H9 (cell line): Measurements from ENCODE around the gene PLEKHG5. TPM values are rescaled to one million over a fixed set of nuclear protein-coding genes. Genes with fewer than 3 reads are reported as not detected.

Source experiments
- DNase-seq: peaks from one replicate; pipeline ENCODE4 v3.0.0-alpha.2; 2017
- H2AFZ ChIP-seq: one replicate; pipeline ENCODE4 v1.6.1; 2013; ENCODE audit warnings: mild to moderate bottlenecking, low read length, control low read depth, moderate library complexity
- H2AK5ac ChIP-seq: 2 replicates; pipeline ENCODE4 v1.6.1; 2013; ENCODE audit warnings: low read length, control low read depth, mixed read lengths; ENCODE audit not compliant: insufficient read length
- H2BK120ac ChIP-seq: one replicate; pipeline ENCODE4 v1.6.1; 2013; ENCODE audit warnings: low read depth, mild to moderate bottlenecking, low read length, control low read depth, inconsistent platforms; ENCODE audit not compliant: poor library complexity, severe bottlenecking
- H2BK12ac ChIP-seq: 2 replicates; pipeline ENCODE4 v1.6.1; 2013; ENCODE audit warnings: low read length, control low read depth, mixed read lengths, low read depth; ENCODE audit not compliant: insufficient read length
- H2BK15ac ChIP-seq: 2 replicates; pipeline ENCODE4 v1.6.1; 2013; ENCODE audit warnings: low read depth, low read length, control low read depth
- H2BK20ac ChIP-seq: one replicate; pipeline ENCODE4 v1.6.1; 2013; ENCODE audit warnings: low read depth, mild to moderate bottlenecking, low read length, control low read depth, inconsistent platforms; ENCODE audit not compliant: poor library complexity, severe bottlenecking
- H2BK5ac ChIP-seq: 2 replicates; pipeline ENCODE4 v1.6.1; 2013; ENCODE audit warnings: low read length, control low read depth, mixed read lengths; ENCODE audit not compliant: insufficient read length
- H3K14ac ChIP-seq: 2 replicates; pipeline ENCODE4 v1.6.1; 2013; ENCODE audit warnings: low read length, control low read depth; ENCODE audit not compliant: insufficient read depth
- H3K18ac ChIP-seq: 2 replicates; pipeline ENCODE4 v1.6.1; 2013; ENCODE audit warnings: low read depth, mild to moderate bottlenecking, mixed read lengths, low read length, control low read depth; ENCODE audit not compliant: insufficient read length
- H3K23ac ChIP-seq: 2 replicates; pipeline ENCODE4 v1.6.1; 2013; ENCODE audit warnings: low read length, control low read depth, mixed read lengths, low read depth; ENCODE audit not compliant: insufficient read length
- H3K23me2 ChIP-seq: 2 replicates; pipeline ENCODE4 v1.6.1; 2013; ENCODE audit warnings: low read depth, mild to moderate bottlenecking, mixed read lengths, low read length, control low read depth; ENCODE audit not compliant: insufficient read length, poor library complexity, severe bottlenecking
- H3K27ac ChIP-seq: 2 replicates; pipeline ENCODE4 v1.5.1; 2013; ENCODE audit warnings: low read length, control low read depth, mixed read lengths, low read depth; ENCODE audit not compliant: insufficient read length
- H3K27me3 ChIP-seq: 2 replicates; pipeline ENCODE4 v1.6.1; 2013; ENCODE audit warnings: low read length, control low read depth, inconsistent platforms; ENCODE audit not compliant: insufficient read depth
- H3K4ac ChIP-seq: 2 replicates; pipeline ENCODE4 v1.6.1; 2013; ENCODE audit warnings: low read depth, mild to moderate bottlenecking, control low read depth, inconsistent platforms, low read length, moderate library complexity
- H3K4me1 ChIP-seq: 2 replicates; pipeline ENCODE4 v1.6.1; 2013; ENCODE audit warnings: low read length, control low read depth, inconsistent platforms; ENCODE audit not compliant: insufficient read depth
- H3K4me2 ChIP-seq: 2 replicates; pipeline ENCODE4 v1.6.1; 2013; ENCODE audit warnings: low read length, control low read depth, mixed read lengths; ENCODE audit not compliant: insufficient read length, insufficient read depth
- H3K56ac ChIP-seq: 2 replicates; pipeline ENCODE4 v1.6.1; 2013; ENCODE audit warnings: low read depth, mild to moderate bottlenecking, mixed read lengths, low read length, control low read depth; ENCODE audit not compliant: insufficient read length
- H3K79me1 ChIP-seq: 2 replicates; pipeline ENCODE4 v1.6.1; 2013; ENCODE audit warnings: low read depth, mild to moderate bottlenecking, moderate library complexity, low read length, control low read depth, inconsistent platforms; ENCODE audit not compliant: insufficient read depth, poor library complexity, severe bottlenecking
- H3K79me2 ChIP-seq: 2 replicates; pipeline ENCODE4 v1.6.1; 2013; ENCODE audit warnings: low read length, control low read depth, inconsistent platforms; ENCODE audit not compliant: insufficient read depth
- H3K9ac ChIP-seq: 2 replicates; pipeline ENCODE4 v1.6.1; 2013; ENCODE audit warnings: low read length, control low read depth, mixed read lengths; ENCODE audit not compliant: insufficient read length; ENCODE audit errors: extremely low read depth
- H3K9me3 ChIP-seq: one replicate; pipeline ENCODE4 v1.6.1; 2013; ENCODE audit warnings: low read depth, low read length, inconsistent platforms; ENCODE audit not compliant: control insufficient read depth
- H3T11ph ChIP-seq: one replicate; pipeline ENCODE4 v1.6.1; 2013; ENCODE audit warnings: mild to moderate bottlenecking, low read length, control low read depth, inconsistent platforms
- H4K20me1 ChIP-seq: one replicate; pipeline ENCODE4 v1.6.1; 2013; ENCODE audit not compliant: control insufficient read depth, insufficient read length, insufficient read depth
- H4K5ac ChIP-seq: 2 replicates; pipeline ENCODE4 v1.6.1; 2013; ENCODE audit warnings: low read depth, mild to moderate bottlenecking, mixed read lengths, low read length, control low read depth; ENCODE audit not compliant: insufficient read length
- H4K8ac ChIP-seq: replicated peaks from 2 replicates; pipeline ENCODE4 v1.6.1; 2013; ENCODE audit warnings: low read length, control low read depth, mixed read lengths, low read depth; ENCODE audit not compliant: insufficient read length
- H4K91ac ChIP-seq: 2 replicates; pipeline ENCODE4 v1.6.1; 2013; ENCODE audit warnings: low read depth, mild to moderate bottlenecking, moderate library complexity, mixed read lengths, low read length, control low read depth; ENCODE audit not compliant: insufficient read length
- H3K27ac Mint-ChIP-seq, 3 experiments: 2 replicates in 2 of 3; 3 replicates in 1 of 3; pipeline ENCODE4 v1.8.0; 2020 to 2021; ENCODE audit warnings: mixed read lengths in 3 of 3, mild to moderate bottlenecking in 1 of 3, moderate library complexity in 1 of 3
- H3K27me3 Mint-ChIP-seq: 2 replicates; pipeline ENCODE4 v1.8.0; 2021; ENCODE audit warnings: low read depth, mild to moderate bottlenecking, moderate library complexity, mixed read lengths
- H3K36me3 Mint-ChIP-seq, 3 experiments: 2 replicates in 2 of 3; 3 replicates in 1 of 3; pipeline ENCODE4 v1.8.0; 2020 to 2021; ENCODE audit warnings: low read depth in 3 of 3, mixed read lengths in 3 of 3; ENCODE audit not compliant: insufficient read depth in 1 of 3
- H3K4me1 Mint-ChIP-seq, 2 experiments: 2 replicates each; pipeline ENCODE4 v1.8.0; 2020; ENCODE audit warnings: mixed read lengths in 2 of 2
- H3K4me3 Mint-ChIP-seq, 2 experiments: 2 replicates in 1 of 2; 3 replicates in 1 of 2; pipeline ENCODE4 v1.8.0; 2020 to 2021; ENCODE audit warnings: mild to moderate bottlenecking in 2 of 2, mixed read lengths in 2 of 2, moderate library complexity in 1 of 2
- H3K9me3 Mint-ChIP-seq, 2 experiments: 2 replicates in 1 of 2; 3 replicates in 1 of 2; pipeline ENCODE4 v1.8.0; 2020; ENCODE audit warnings: mild to moderate bottlenecking in 2 of 2, mixed read lengths in 2 of 2, moderate library complexity in 1 of 2
- WGBS: extraction: QIAGEN DNeasy Blood & Tissue Kit; methylation state at CpG from one replicate; pipeline ENCODE4 v1.1.7; 2013; ENCODE audit warnings: missing lambda C conversion rate, low lambda C conversion rate, mixed read lengths; ENCODE audit not compliant: insufficient read length; ENCODE audit errors: extremely low coverage; 5-methylcytosine and 5-hydroxymethylcytosine counted together
- total RNA-seq: library from RNA; stranded (reverse); gene quantifications from 2 replicates; pipeline ENCODE4 v1.2.1, GENCODE V29; 2021
- TF ChIP-seq, protein P1 (sequence below): fragments of 200-600 bp; sonication (generic); conservative IDR thresholded peaks from 3 replicates; pipeline ENCODE4 v1.8.0; 2021; ENCODE audit warnings: antibody characterized with exemption, mild to moderate bottlenecking

The PLEKHG5 gene
- total RNA-seq, 1 experiment from 2014 or later = 22.3 TPM

DNA sequence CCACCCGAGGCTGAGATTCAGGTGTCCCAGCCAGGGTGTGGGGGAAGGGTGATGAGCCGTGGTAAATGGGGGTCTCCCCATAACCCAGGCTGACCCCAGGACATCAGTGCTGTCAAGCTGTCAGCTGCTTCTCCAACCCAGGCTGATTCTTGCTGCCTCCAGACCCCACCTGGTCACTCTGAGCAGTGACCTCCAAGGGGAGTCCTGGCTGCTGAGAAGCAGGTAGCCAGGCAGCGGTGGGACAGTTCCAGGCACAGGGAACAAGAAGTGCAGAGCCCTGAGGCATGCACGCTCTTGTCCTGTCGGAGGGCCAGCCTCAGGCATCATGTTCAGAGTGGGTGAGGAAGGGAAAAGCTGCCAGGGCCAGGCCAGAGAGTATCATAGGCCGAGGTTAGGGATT, 65.8 kb downstream of the PLEKHG5 start:
- Histone ChIP-seq H3K4me2 (no peak overlapping the region), H4K5ac (no peak overlapping the region), H3K14ac (no peak overlapping the region), H3K56ac (no peak overlapping the region), H3K18ac (no peak overlapping the region), H3K4me1 (no peaks in the 10 kb centered on the region), H4K20me1 (no peaks in the 10 kb centered on the region), H2BK120ac (no peak overlapping the region), H3K79me2 (no peaks in the 10 kb centered on the region), H3K27me3 (peaks cover 43% of the 10 kb centered on the region), H2BK15ac (no peak overlapping the region), H4K8ac (no peak overlapping the region), H3K4ac (no peak overlapping the region), H3K23ac (no peak overlapping the region), H2AFZ (no peak overlapping the region), H2BK20ac (no peak overlapping the region), H3T11ph (no peak overlapping the region), H3K9me3 (no peaks in the 10 kb centered on the region), H3K27ac (no peak overlapping the region), H2BK12ac (no peak overlapping the region), H3K79me1 (no peaks in the 10 kb centered on the region), H4K91ac (no peak overlapping the region), H2AK5ac (no peak overlapping the region), H3K9ac (no peak overlapping the region), H2BK5ac (no peak overlapping the region), H3K23me2 (peaks cover 3% of the 10 kb centered on the region)
- peaks cover 16 to 28% of the 10 kb centered on the region in 2 experiments for H3K4me1 Mint-ChIP-seq
- no peak overlapping the region for H3K4me3 Mint-ChIP-seq
- H3K9me3 Mint-ChIP-seq = peaks cover 0 to 3% of the 10 kb centered on the region in 2 experiments; a peak in 2 of 5 replicates
- DNase-seq = no peak
- no peaks in the 10 kb centered on the region for H3K36me3 Mint-ChIP-seq
- peaks cover 86% of the 10 kb centered on the region for H3K27me3 Mint-ChIP-seq
- H3K27ac Mint-ChIP-seq = no peak overlapping the region
- no CpG with 5 or more reads among the region's 6 CpGs for WGBS
- TF ChIP-seq, protein P1, sequence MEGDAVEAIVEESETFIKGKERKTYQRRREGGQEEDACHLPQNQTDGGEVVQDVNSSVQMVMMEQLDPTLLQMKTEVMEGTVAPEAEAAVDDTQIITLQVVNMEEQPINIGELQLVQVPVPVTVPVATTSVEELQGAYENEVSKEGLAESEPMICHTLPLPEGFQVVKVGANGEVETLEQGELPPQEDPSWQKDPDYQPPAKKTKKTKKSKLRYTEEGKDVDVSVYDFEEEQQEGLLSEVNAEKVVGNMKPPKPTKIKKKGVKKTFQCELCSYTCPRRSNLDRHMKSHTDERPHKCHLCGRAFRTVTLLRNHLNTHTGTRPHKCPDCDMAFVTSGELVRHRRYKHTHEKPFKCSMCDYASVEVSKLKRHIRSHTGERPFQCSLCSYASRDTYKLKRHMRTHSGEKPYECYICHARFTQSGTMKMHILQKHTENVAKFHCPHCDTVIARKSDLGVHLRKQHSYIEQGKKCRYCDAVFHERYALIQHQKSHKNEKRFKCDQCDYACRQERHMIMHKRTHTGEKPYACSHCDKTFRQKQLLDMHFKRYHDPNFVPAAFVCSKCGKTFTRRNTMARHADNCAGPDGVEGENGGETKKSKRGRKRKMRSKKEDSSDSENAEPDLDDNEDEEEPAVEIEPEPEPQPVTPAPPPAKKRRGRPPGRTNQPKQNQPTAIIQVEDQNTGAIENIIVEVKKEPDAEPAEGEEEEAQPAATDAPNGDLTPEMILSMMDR = no peak
